GM10266 (cell line): Measurements from ENCODE around the gene TLR10.

Experiments used
- DNase-seq: peaks from one replicate; pipeline ENCODE4 v3.0.0; 2012; ENCODE audit errors: extremely low spot score
- CTCF ChIP-seq: IDR thresholded peaks from 2 replicates; pipeline ENCODE4 v1.5.1; 2012; ENCODE audit warnings: mild to moderate bottlenecking, low read depth; ENCODE audit not compliant: control insufficient read depth, insufficient read depth; ENCODE audit errors: missing control alignments

The TLR10 gene

GRCh38 chr4:38795087-38795486 lies 12.3 kb upstream of the TLR10 start:
- no peak for TF ChIP-seq CTCF
- DNase-seq = no peak

GRCh38 chr4:38794051-38794450 lies 11.3 kb upstream of the TLR10 start:
- no peak for DNase-seq
- TF ChIP-seq CTCF = no peak

GRCh38 chr4:38791010-38791409 lies 8.2 kb upstream of the TLR10 start:
- DNase-seq = no peak
- TF ChIP-seq CTCF = no peak

GRCh38 chr4:38788317-38788716 lies 5.5 kb upstream of the TLR10 start:
- DNase-seq = no peak
- TF ChIP-seq CTCF = no peak

GRCh38 chr4:38787693-38788092 lies 4.9 kb upstream of the TLR10 start:
- TF ChIP-seq CTCF = no peak
- no peak for DNase-seq

GRCh38 chr4:38785901-38786402 lies 3.2 kb upstream of the TLR10 start:
- peak; percentile 49 for DNase-seq
- no peak for TF ChIP-seq CTCF

GRCh38 chr4:38785041-38785790 lies 2.4 kb upstream of the TLR10 start:
- no peak for DNase-seq
- no peak for TF ChIP-seq CTCF
